NB4 (cell line): ENCODE results near the gene GRIK3.
"Not testable (repeated sequence)": the region's sequence is repeated elsewhere in the genome, so short reads cannot be mapped to it uniquely, and the experiment has no call there.

Experiments
- DNase-seq: peaks from one replicate; pipeline ENCODE4 v3.0.0; 2010; ENCODE audit warnings: low read depth
- H3K4me3 ChIP-seq: one replicate; pipeline ENCODE4 v1.5.1; 2011; ENCODE audit warnings: mild to moderate bottlenecking, low read depth, low read length, moderate library complexity
- CTCF ChIP-seq: IDR thresholded peaks from one replicate; pipeline ENCODE4 v1.5.1; 2012; ENCODE audit warnings: low read depth, low read length
- MYC ChIP-seq: IDR thresholded peaks from 2 replicates; pipeline ENCODE4 v1.6.1; 2011; ENCODE audit warnings: low read depth, low read length
- POLR2A ChIP-seq: IDR thresholded peaks from 2 replicates; pipeline ENCODE4 v1.6.1; 2011; ENCODE audit warnings: mild to moderate bottlenecking; ENCODE audit not compliant: insufficient read length; ENCODE audit errors: extremely low read depth
- TF ChIP-seq, protein P1 (sequence below): IDR thresholded peaks from 2 replicates; pipeline ENCODE4 v1.6.1; 2011; ENCODE audit warnings: low read depth, low read length

The GRIK3 gene

DNA sequence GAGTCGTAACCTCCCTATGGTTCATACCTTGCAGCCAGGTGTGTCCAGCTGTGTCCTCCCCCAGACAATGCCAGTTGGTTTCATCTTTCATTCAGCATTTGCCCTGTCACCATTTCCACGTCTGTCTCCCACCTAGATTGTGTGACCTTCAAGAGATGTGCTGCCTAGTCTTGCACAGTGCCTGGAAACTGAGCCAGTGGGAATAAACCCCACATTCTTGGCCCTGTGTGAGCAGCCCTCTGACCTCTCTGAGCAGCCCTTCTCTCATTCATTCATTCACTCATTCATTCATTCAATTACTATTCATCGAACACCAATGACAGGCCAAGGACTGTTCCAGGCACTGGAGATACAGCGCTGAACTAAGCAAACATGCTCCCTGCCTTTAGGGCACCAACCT, 115.7 kb downstream of the GRIK3 start:
- H3K4me3 ChIP-seq = no peak overlapping the region
- no peak for DNase-seq
- TF ChIP-seq MYC (no peak), POLR2A (no peak), CTCF (no peak)
- TF ChIP-seq, protein P1, sequence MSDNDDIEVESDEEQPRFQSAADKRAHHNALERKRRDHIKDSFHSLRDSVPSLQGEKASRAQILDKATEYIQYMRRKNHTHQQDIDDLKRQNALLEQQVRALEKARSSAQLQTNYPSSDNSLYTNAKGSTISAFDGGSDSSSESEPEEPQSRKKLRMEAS = no peak

DNA sequence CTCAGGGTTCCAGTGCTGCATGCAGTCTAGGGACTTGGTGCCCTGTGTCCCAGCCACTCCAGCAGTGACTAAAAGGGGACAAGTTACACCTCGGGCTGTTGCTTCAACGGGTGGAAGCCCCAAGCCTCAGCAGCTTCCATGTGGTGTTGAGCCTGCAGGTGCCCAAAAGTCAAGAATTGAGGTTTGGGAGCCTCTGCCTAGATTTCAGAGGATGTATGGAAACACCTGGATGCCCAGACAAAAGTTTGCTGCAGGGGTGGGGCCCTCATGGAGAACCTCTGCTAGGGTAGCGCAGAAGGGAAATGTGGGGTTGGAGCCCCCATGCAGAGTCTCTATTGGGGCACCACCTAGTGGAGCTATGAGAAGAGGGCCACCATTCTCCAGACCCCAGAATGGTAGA, 117.8 kb downstream of the GRIK3 start:
- H3K4me3 ChIP-seq, DNase-seq: not testable (repeated sequence)
- TF ChIP-seq CTCF = peak; percentile 10

DNA sequence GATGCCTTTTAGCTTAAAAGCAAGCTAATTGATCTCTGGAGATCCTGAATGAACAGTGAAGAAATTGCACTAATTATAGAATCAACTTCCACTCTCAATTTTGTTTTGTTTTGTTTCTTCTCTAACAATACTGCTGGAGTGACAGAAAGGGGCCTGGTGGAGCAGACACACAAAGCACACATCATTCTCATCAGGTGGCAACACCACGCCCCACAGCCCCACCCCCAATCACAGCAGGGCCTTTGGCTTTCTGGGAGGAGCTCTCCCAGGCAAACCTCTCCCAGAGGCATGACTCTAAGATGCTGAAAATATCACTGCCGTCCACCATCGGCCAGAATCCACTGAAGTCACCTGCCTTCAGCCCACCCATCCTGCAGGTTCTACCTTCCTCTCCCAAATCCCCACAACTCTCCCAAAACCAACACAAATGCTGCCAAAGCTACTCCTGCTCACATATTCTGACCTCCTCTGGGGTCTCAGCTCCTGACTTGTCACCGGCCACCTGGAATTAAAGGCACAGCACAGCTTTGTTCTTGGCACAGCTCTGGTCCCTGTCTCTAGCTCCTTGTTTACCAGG, 120.7 kb downstream of the GRIK3 start:
- no peak overlapping the region for H3K4me3 ChIP-seq
- TF ChIP-seq, protein P1 = no peak
- TF ChIP-seq CTCF (no peak), MYC (no peak), POLR2A (no peak)
- no peak for DNase-seq

GRCh38 chr1:36913016-36913415, 121.3 kb downstream of the GRIK3 start:
- no peak overlapping the region for H3K4me3 ChIP-seq
- no peak for DNase-seq
- no peak for TF ChIP-seq POLR2A
- no peak for TF ChIP-seq CTCF
- TF ChIP-seq, protein P1 = no peak
- no peak for TF ChIP-seq MYC

DNA sequence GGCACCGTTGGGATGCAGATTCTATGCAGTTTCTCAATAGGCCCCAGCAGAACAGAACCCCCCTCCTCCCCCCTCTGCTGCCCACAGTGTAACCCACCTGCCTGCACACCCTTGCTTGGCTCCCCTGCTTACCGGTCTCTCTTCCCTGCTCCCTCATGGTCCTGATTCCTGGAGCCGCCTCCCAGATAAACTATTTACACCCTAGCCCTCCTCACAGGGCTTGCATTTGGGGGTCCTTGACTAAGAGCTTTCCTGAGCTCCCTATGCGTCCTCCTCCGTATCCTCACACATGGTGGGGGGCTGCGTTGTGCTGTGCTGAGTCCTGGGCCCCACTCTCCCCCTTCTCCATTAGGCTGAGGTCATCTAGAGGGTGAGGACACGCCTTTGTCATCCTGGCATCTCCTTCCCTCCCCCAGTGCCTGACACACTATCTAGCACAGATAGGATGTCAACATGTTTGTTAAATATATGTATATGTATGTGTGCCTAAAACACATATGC, 121.9 kb downstream of the GRIK3 start:
- DNase-seq = no peak
- no peak overlapping the region for H3K4me3 ChIP-seq
- no peak for TF ChIP-seq MYC
- TF ChIP-seq, protein P1 = no peak
- TF ChIP-seq POLR2A = no peak

DNA sequence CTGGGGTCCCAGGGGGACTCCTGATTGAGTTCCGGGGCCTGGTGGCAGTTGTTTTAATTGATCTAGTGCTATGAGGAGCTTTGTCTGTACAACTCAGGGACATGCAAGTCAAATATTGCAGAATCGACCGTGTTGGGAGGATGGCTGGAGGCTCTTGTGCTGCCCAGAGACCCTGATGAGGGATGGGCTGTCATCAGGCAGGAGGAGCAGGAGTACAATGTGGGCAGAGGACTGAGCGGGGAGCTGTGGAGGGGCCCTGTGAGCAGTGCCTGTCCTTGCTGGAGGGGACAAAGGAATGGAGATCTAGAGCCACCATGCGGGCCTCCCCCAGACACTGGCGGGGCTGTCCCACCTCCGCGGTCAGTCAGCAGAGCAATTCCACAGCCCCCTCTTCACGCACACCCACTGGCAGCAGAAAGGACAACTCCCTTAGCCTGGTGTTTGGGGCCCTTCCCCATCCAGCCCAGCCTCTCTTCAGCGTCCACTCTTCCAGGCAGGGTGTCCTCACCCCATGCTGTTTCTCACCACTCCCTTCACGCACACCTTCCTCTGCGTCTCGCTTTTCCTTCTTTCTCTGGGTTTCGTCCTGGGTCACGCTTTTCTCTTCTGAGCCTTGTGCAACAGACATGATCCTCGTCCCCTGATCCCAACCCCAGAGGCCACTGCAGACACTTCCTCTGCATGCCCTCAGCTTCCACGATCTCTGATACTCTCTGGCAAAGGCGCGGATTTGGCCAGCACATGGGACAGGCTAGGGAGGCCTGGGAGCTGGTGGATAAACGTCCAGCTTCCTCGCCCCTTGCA, 122.6 kb downstream of the GRIK3 start:
- no peak for TF ChIP-seq POLR2A
- TF ChIP-seq, protein P1 = no peak
- TF ChIP-seq MYC = no peak
- TF ChIP-seq CTCF = no peak
- DNase-seq = no peak
- no peak overlapping the region for H3K4me3 ChIP-seq
